ENCODE data around the gene LATS1.

DNA sequence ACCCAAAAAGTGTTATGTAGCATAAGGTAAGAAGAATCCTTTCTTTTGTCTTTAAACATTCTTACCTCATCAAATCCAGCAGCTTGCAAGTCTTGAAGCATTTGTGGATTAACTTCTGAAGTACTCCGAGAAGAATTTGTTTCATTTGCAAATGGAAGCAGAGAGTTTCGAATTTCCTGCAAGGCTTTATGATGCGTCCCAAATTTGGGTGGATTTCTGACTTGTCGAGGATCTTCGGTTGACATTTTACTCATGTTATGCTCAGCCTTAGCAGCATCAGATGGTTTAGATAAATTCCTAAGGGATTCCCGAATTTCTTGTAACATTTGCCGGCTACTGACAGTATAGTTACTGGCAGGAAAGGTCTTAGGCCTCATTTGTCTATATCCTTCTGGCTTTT is 16.2 kb downstream of the LATS1 start:
- TF ChIP-seq, protein P1, sequence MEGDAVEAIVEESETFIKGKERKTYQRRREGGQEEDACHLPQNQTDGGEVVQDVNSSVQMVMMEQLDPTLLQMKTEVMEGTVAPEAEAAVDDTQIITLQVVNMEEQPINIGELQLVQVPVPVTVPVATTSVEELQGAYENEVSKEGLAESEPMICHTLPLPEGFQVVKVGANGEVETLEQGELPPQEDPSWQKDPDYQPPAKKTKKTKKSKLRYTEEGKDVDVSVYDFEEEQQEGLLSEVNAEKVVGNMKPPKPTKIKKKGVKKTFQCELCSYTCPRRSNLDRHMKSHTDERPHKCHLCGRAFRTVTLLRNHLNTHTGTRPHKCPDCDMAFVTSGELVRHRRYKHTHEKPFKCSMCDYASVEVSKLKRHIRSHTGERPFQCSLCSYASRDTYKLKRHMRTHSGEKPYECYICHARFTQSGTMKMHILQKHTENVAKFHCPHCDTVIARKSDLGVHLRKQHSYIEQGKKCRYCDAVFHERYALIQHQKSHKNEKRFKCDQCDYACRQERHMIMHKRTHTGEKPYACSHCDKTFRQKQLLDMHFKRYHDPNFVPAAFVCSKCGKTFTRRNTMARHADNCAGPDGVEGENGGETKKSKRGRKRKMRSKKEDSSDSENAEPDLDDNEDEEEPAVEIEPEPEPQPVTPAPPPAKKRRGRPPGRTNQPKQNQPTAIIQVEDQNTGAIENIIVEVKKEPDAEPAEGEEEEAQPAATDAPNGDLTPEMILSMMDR (IDR thresholded peaks at IDR 0.05; ENCODE audit: low read depth, low read length), result no peak
- TF ChIP-seq EZH2phosphoT487 (IDR thresholded peaks at IDR 0.05; ENCODE audit: low read depth), result no peak

Measured in OCI-LY3 (cell line).